T-helper 22 cell (primary cell): ENCODE results near the gene MPP3.
"Not testable (repeated sequence)": the region's sequence is repeated elsewhere in the genome, so short reads cannot be mapped to it uniquely, and the experiment has no call there.

Source experiments
- DNase-seq: peaks from one replicate; pipeline ENCODE4 v3.0.0-alpha.2; 2020; ENCODE audit warnings: low read depth

MPP3 gene

DNA sequence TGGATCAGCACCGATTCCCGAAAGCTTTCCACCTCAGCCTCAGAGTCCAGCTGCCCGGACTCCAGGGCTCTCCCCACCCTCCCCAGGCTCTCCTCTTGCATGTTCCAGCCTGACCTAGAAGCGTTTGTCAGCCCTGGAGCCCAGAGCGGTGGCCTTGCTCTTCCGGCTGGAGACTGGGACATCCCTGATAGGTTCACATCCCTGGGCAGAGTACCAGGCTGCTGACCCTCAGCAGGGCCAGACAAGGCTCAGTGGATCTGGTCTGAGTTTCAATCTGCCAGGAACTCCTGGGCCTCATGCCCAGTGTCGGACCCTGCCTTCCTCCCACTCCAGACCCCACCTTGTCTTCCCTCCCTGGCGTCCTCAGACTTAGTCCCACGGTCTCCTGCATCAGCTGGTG is 29.0 kb upstream of the MPP3 start:
- DNase-seq, result no peak

DNA sequence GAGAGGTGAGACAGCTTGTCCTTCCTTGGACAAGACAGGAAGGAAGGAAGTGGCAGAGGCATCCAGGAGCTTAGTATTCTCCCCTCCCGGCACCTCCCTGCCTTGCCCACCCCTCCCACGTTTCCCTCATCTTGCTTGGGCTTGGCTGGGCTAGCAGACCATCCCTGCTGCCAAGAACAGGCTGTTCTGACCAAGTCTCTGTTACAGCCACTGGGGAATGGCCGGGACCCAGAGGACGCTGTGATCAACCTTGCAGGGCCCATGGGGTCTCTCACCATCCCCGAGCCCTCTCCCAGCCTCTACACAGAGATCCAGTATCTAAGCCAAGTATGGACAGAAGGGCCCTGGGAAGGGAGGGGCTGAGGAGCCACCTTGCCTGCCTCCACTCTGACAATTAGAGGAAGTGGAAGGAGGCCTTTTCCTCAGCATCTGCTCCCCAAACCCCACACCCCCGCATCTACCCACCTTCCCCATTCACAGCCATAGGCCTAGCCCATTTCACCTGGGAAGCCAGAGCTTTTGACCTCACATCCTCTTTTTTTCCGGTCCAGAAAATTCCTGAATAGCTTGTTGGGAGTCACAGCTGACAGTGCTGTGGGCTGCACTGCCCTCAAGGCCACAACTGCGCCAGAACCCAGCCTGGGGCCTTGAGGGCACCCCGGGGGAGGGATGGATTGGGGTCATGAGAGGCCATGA is 28.1 kb upstream of the MPP3 start:
- DNase-seq, result no peak

DNA sequence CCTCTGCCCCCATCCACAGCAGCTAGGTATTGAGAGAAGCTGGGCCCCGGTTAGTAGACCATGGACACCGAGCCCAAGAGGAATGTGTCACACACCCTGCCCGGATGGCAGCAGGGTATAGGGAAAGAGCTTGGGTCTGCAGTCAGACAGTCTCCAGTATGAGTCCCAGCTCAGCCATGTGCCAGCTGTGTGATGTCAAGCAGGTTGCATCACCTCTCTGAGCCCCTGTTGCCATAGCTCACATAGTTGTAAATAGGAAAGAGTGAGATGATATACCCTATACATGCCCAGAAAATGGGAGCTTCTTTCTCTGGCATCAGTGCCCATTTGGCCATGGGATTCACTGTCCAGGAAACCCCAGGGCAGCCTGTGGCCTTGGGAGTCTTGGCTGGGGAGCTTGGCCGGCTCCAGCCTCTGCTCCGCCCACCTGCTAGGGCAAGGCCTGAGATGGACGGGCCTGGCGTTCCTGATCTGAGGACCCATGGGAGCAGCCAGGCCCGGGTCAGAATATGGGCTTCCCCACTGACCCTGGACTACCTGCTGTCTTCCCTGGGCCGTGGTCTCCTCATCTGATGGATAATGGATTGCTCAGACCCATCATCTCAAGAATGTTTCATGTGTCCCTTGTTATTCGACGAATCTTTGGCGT is 27.3 kb upstream of the MPP3 start:
- no peak for DNase-seq

DNA sequence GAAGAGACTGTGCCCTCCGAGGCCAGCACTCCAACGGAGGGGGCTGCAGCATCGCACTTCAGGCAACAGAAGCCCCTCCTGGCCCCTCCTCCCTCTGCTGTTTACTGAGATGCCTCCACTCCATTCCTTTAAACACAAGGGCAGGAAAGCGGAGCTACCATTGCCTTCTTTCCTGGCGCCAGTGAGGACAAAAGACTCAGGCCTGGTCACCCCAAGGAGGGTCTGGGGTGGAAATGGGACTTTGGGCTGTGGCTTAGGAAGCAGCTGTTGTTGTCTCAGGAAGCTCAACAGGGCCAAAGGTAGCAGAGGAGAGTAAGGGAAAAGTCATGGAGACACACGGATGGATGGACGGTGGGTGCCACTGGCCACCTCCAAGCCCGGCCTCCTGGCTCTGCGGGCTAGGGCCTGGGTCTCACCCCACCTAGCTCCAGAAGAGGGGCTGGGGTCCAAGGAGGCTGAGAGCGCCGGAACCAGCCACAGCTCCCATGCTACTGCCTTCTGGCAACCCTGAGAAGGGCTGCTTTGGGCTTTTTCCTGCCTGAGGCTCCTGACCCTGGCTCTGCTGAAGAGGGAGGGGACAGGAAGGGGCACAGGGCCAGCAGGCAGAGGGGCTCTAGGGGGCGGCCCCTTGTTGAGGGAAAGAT is 25.1 kb upstream of the MPP3 start:
- no peak for DNase-seq

DNA sequence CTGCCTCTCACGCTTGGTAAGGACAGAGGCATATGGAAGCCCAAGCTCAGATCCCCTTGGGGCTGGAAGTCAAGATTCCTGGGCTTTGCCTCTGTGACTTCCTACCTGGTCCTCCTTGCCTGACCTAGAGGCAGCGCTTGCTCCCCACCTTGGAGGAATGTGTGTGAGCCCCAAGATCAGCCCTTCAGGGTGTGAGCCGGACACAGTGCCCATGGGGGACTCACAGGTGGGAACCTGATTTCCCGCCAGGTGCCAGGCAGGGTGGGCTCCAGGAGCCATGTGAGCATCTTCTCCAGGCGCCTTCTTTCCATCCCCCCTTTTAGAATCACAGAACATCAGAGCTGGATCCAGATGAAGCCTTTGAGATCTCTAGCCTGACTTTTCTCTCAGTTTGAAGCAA is 24.2 kb upstream of the MPP3 start:
- DNase-seq, result no peak

DNA sequence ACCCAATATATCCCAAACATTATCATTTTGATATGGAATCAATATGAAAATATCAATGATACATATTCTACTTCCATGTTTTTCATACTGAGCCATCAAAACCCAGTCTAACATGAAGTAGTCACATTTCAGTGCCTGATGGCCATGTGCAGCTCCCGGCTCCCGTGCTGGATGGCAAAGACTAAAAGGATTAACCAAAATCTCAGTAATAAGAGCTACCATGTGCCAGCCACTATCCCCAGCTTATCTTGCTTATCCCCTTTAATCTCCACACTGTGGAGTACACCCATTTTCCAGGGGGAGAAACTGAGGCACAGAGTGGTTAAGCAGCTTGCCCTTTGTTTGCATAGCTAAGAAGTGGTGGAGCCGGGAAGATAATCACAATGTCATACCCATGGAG is 23.2 kb upstream of the MPP3 start:
- DNase-seq, result no peak

DNA sequence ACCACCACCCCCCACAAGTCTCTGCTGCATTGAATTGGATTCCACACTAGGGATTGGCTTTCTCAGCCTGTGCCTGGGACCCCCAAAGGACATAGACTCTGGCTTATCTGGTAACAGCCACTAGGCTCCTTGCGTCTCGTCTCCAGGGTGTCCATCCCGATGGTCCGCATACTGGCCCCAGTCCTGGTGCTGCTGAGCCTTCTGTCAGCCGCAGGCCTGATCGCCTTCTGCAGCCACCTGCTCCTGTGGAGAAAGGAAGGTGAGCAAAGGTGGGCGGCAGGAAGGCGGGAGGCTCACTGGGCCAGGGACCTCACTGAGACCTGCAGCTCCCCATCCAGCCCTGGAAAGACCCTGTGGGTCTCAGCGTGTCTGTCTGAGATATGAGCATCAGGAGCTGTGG is 22.1 kb upstream of the MPP3 start:
- no peak for DNase-seq

DNA sequence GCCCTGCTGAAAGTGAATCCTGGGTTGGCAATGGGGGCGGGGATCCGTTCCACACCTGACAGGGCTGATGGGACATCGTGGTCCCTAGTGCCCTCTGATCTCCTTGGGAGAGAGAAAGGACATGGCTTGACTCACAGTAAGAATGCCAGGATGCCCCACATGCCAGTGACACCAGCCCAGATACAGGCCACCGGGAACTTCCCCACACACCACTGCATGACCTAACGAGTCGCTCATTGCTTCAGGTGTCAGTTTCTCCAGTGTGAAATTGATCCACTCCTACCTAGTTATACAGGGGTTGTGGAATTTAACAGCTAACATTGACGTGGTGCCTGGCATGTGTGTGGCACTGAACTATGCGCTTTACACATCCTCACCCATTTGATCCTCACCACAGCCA is 21.6 kb upstream of the MPP3 start:
- DNase-seq, result no peak

DNA sequence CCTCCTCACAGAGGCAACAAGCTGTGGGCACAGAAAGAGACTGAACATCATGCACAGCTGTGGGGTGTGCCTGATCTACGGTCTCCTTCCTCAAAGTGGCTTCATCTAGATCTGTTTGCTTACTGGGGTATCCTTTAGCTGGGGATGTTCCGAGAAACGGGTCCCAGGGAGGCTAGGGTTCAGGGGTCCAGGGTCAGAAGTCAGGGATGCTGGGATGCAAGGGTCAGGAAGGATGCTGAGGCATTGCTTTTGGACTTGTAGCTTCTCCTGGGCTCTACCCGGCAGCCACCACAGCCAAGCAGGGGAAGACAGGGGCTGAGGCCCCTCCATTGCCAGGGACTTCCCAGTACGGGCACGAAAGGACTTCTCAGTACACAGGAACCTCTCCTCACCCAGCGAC is 20.6 kb upstream of the MPP3 start:
- no peak for DNase-seq

DNA sequence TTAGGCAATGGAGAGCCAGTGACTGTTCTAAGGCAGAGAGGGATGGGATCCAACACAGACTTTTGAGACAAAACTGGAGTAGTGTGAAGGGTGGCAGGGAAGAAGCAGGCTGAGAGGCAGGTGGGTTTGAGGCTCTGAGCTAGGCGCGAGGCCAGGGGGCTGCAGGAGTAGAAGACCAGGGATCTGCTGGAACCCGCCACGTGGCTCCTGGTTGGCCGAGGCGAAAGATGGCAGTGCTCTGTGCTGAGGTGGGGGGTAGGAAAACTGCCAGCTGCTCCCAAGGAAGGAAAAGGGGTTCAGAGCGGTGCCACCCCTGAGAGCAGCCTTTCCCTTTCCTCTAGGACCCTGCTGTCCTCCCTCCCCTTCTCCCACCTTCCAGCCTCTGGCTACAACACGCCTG is 19.6 kb upstream of the MPP3 start:
- DNase-seq, result no peak

DNA sequence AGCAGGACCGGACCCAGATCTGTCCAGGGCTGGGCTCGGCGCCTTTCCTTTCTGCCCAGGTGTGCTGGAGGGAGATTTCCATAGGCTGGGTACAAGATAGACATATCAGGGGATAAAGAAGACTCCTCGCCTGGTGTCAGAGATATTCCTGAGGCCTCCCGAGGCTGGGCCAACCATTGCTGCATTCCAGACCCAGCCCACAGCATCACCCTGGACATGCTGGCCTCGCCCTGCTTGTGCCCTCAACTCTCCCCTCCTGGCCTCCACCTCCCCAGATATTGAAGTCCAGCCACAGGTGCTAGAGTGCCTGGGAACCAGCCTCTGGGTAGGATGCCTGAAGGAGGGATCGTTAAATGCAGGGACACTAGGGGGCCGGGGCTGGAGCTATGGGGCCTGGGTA is 16.2 kb upstream of the MPP3 start:
- no peak for DNase-seq

DNA sequence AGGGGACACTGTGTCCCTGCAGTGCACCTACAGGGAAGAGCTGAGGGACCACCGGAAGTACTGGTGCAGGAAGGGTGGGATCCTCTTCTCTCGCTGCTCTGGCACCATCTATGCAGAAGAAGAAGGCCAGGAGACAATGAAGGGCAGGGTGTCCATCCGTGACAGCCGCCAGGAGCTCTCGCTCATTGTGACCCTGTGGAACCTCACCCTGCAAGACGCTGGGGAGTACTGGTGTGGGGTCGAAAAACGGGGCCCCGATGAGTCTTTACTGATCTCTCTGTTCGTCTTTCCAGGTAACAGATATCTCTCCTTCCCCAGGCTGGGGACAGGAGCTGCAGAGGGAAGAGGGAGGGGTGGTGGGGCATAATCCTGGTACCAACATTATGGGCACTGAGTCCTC is 15.7 kb upstream of the MPP3 start:
- no peak for DNase-seq

DNA sequence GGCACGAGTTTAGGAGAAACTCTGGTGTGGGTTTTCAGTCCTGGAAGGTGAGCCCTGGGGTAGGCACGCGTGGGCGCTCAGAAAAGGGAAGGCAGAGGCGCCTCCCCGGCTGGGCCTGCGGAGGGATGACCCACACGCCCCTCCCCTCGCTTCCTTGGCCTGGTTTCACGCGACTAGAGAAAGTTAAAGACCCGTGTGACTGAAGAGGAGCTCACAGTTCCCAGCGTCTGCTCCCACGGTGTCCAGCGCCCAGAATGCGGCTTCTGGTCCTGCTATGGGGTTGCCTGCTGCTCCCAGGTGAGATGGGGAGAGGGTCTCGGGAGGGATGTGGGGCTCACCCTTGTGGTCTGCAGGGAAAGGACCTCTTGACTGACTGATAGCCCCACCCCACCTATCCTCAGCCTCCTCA is 14.0 kb upstream of the MPP3 start, which contains the start of gene CD300LG:
Gene CD300LG, plus strand, starts transcription at position 214 of the 409 bp plus-strand sequence. Its CDS starts 41 bp downstream, at position 255.
- no peak for DNase-seq

DNA sequence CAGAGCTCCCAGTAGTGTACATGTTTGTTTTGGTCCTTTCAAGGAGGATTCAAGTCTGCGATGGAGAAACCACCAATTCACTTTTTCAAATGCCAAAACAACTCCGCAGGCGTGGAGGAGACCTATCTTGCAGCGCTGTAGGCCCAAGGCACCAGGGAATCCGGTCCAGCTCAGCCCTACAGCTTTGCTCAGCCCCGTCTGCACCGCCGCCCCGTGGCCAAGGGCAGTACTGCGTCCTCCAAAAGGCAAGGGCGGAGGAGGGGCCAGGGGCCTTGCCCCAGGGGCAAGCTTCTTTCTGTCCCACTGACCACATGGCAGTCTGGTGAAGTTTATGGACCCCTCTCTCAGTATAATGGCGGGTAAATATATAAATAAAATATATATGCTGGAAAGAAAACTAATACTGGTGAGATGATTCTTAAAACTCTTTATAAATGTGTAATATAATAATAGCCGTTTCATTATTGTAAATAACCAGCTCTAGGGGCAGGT is 13.3 kb upstream of the MPP3 start:
- peak; percentile 21 for DNase-seq

DNA sequence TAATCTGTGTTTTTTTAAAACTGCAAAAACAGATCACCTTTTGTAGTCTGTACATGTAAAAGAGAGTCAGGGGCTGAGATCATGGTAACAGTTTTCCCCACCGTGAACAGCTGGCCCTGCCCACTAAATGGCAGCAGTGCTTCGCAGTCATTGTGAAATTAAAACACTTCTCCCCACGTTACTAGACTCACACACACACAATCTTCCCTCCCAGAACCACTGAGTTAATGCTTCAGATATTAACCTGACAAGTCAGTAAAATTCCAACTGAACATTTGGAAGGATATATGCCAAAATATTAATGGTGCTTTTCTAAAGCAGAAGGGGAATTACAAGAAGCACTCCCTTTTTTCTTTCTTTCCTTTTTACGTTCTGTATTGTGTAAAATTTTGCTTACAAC is 12.8 kb upstream of the MPP3 start:
- DNase-seq, result no peak

DNA sequence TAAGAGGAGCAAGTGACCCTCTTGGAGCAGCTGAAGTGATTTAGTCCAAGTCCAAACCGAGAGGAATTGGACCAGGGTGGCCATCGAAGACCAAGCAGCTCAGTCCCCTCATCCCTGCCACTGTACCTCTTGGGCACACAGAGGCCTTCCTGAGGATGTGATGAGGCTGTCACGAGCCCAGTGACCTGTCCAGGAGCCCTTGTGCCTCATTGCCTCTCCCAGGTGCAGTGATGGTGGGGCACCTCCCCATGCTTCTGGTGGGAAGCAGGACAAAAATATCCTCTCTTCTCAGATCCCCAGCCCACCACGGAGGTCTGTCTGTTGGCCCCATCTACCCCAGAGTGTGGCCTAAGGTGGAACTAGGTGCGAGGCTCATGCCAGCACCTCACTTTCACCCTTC is 11.3 kb upstream of the MPP3 start:
- no peak for DNase-seq

DNA sequence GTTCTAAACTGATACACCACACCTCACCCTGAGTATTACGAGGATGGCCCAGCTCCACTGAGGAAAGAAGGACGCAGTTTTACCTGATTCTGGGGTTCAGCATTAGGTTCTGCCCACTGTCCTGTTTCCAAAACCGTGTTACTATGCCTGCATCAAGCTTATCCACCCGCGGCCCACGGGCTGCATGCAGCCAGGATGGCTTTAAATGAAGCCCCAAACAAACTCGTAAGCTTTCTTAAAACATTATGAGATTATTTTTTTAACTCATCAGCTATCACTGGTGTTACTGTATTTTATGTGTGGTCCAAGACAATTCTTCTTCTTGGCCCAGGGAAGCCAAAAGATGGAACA is 10.0 kb upstream of the MPP3 start:
- DNase-seq, result no peak

DNA sequence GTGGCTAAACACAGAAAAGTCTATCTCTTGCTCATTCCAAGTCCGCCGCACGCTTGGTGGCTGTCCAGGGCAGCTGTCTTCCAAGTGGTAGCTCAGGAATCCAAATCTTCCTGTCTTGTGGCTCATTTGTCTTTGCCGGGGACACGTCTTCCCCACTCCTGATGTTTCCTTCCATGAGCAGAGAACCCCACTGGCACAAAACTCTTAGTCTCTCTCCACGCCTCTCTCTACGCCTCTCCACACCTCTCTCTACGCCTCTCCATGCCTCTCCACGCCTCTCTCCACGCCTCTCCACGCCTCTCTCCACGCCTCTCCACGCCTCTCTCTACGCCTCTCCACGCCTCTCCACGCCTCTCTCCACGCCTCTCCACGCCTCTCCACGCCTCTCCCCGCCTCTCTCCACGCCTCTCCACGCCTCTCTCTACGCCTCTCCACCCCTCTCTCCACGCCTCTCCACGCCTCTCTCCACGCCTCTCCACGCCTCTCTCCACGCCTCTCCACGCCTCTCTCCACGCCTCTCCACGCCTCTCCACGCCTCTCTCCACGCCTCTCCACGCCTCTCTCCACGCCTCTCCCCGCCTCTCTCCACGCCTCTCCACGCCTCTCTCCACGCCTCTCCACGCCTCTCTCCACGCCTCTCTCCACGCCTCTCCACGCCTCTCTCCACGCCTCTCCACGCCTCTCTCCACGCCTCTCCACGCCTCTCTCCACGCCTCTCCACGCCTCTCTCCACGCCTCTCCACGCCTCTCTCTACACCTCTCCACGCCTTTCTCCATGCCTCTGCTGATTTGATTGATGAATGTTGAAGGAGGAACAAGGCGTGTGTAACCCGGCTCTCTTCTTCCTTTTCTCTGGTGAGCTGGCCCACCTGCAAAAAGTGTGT is 9.4 kb upstream of the MPP3 start:
- not testable (repeated sequence) for DNase-seq

DNA sequence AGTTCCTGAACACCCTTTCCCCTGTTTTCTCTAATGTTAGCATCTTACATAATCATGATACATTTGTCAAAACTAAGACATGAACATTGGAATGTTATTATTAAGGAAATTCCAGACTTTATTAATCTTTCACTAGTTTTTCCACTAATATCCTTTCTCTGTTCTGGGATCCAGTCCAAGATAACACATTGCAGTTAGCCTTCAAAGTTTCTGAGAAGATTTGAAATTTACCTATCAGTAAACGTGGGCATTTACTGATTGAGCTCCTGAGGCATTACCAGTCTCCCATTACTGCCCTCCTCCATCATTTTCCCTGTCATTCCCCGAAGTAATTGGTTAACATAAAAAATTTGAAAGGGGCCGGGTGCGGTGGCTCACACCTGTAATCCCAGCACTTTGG is 8.3 kb upstream of the MPP3 start:
- no peak for DNase-seq

DNA sequence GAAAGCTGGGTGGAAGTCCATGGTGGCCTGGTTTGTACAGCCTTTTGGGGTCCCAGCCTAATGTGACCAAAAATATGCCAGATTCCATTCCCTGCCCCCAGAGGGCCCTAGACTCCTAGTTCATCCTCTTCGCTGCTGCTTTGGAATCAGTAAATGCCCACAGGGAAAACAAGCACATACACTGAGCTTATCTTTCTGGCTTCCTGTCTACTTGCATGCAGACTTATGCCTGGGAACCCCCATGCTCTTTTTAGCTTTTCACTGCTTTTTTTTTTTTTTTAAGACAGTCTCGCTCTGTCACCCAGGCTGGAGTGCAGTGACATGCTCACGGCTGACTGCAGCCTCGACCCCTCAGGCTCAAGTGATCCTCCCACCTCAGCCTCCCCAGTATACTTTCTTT is 7.9 kb upstream of the MPP3 start:
- no peak for DNase-seq

DNA sequence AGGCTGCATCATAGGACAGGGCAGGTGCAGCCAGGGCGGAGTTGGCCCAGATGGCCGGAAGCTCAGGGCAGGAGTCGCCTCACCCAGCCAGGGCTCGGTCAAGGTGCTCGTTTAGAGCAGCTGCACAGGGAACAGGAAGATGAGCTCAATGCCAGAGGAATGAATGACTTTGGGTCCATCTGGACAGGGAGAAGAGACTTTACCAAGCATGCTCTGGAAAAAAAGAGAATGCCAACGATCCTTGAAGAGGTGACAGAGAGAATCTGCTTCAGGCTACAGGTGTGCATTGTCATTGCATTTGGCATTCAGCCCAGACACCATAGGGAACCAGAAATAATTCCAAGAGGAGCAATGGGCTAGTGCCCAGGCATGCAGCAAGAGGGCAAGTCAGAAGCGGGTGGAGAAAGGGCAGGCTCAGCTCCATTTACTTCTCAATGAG is 6.7 kb upstream of the MPP3 start:
- DNase-seq, result no peak

DNA sequence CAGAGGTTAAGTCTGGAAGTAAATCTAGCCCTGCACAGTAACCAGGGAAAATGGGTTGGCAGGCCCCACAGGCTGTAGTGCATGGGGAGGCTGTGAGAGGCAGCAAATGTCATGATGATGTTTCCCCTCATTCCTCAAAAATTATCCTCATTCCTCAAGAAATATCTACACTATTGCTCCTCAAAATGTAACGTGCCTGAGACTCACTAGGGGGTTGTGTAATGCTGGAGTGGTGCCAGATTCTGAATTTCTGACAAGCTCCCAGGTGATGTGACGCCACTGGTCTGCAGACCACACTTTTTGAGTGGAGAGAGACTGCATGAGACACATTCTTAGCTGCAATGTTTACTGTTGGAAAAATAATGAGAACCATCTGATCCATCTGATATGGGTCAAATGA is 1.2 kb upstream of the MPP3 start:
- no peak for DNase-seq
